Erythroblast (primary cell): Measurements from ENCODE around the gene HSD17B1.
A peak's percentile ranks its signal among the peaks of the same experiment; 100 is the strongest.

Experiments
- GATA1 ChIP-seq: IDR thresholded peaks from 2 replicates; pipeline ENCODE4 v1.6.1; 2011; ENCODE audit warnings: low read depth, mild to moderate bottlenecking, control low read depth, low read length, moderate library complexity
- POLR2A ChIP-seq: IDR thresholded peaks from 2 replicates; pipeline ENCODE4 v1.6.1; 2011; ENCODE audit warnings: mild to moderate bottlenecking, low read length

DNA sequence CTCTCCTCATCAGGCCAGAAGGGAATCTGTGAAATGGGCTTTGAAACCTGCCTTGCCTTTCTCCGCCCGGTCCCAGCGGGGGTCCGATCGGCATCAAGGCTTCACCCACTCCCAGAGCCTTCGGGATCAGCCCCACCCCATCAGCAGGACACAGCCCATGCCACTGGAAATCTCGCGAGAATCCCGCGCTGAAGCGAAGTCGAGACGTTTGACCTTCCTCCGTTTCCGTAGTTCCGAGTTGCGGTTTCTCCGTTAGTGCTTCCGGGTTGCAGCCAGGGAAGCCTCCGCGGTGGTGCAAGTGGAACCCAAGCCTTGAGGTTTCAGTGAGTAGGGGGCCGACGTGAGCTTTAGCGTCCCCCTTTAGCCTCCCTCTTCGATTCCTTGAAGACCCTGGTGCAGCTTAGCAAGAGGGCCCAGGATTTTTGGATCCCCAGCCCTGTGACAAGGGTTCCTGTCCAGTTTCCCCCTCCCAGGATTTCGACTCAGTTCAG is 9.2 kb downstream of the HSD17B1 start, which contains the start of gene COASY:
- TF ChIP-seq POLR2A, result peak; percentile 84
- TF ChIP-seq GATA1, result no peak
